Measurements from ENCODE around the gene RPL29. TPM values are rescaled to one million over a fixed set of nuclear protein-coding genes. Genes with fewer than 3 reads are reported as not detected.
A peak's percentile ranks its signal among the peaks of the same experiment; 100 is the strongest.

RPL29 gene
- total RNA-seq, 1 experiment from 2014 or later = 696 TPM

GRCh38 chr3:51975852-51976549, 19.7 kb downstream of the RPL29 start:
- DNase-seq (ENCODE audit: low read depth, low spot score) (no peak), ATAC-seq (no peak)
- H3K27me3 ChIP-seq (ENCODE audit: control insufficient read depth, insufficient read depth, low read length) = no peaks in the 10 kb centered on the region
- H3K9me3 ChIP-seq (ENCODE audit: control insufficient read depth, insufficient read depth, low read depth, low read length) = no peaks in the 10 kb centered on the region
- peaks cover 13% of the 10 kb centered on the region for H3K4me1 ChIP-seq (ENCODE audit: control insufficient read depth, insufficient read depth, low read length)
- H3K4me3 ChIP-seq (ENCODE audit: low read depth in 2 of 2, low read length in 2 of 2) = peak overlapping the region; percentile 76 to 79; a peak in 3 of 4 replicates
- intact Hi-C loops (cut with micrococcal nuclease; ENCODE audit: unreplicated experiment) (loop anchor here (2.0 kb wide), 1 partner anchor 33 kb away; the partner anchor contains the start of gene PARP3), in situ Hi-C loops (cut with HindIII; ENCODE audit: low pct_unique_long_range_greater_than_20kb, low sequenced_read_pairs) (no loop called here)
- H3K27ac ChIP-seq (ENCODE audit: low read length) = no peak overlapping the region
- H3K36me3 ChIP-seq (ENCODE audit: control insufficient read depth, insufficient read depth, low read length) = no peaks in the 10 kb centered on the region; the same call in 1 of the 2 replicates
- BruUV-seq (replicated peaks) = no TSS peak
- ChIA-PET CTCF (no interaction called here), POLR2A (no interaction called here)
- TF ChIP-seq POLR2AphosphoS5 (IDR thresholded peaks at IDR 0.05; ENCODE audit: low read depth, low read length) = no peak
- no peak for TF ChIP-seq TCF7L2 (IDR thresholded peaks at IDR 0.05; ENCODE audit: low read depth, low read length)
- TF ChIP-seq, protein P1, sequence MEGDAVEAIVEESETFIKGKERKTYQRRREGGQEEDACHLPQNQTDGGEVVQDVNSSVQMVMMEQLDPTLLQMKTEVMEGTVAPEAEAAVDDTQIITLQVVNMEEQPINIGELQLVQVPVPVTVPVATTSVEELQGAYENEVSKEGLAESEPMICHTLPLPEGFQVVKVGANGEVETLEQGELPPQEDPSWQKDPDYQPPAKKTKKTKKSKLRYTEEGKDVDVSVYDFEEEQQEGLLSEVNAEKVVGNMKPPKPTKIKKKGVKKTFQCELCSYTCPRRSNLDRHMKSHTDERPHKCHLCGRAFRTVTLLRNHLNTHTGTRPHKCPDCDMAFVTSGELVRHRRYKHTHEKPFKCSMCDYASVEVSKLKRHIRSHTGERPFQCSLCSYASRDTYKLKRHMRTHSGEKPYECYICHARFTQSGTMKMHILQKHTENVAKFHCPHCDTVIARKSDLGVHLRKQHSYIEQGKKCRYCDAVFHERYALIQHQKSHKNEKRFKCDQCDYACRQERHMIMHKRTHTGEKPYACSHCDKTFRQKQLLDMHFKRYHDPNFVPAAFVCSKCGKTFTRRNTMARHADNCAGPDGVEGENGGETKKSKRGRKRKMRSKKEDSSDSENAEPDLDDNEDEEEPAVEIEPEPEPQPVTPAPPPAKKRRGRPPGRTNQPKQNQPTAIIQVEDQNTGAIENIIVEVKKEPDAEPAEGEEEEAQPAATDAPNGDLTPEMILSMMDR (IDR thresholded peaks at IDR 0.05) = 0 out of 2 replicates have a peak, but pooled peaks have one; percentile 3
- TF ChIP-seq, protein P2, sequence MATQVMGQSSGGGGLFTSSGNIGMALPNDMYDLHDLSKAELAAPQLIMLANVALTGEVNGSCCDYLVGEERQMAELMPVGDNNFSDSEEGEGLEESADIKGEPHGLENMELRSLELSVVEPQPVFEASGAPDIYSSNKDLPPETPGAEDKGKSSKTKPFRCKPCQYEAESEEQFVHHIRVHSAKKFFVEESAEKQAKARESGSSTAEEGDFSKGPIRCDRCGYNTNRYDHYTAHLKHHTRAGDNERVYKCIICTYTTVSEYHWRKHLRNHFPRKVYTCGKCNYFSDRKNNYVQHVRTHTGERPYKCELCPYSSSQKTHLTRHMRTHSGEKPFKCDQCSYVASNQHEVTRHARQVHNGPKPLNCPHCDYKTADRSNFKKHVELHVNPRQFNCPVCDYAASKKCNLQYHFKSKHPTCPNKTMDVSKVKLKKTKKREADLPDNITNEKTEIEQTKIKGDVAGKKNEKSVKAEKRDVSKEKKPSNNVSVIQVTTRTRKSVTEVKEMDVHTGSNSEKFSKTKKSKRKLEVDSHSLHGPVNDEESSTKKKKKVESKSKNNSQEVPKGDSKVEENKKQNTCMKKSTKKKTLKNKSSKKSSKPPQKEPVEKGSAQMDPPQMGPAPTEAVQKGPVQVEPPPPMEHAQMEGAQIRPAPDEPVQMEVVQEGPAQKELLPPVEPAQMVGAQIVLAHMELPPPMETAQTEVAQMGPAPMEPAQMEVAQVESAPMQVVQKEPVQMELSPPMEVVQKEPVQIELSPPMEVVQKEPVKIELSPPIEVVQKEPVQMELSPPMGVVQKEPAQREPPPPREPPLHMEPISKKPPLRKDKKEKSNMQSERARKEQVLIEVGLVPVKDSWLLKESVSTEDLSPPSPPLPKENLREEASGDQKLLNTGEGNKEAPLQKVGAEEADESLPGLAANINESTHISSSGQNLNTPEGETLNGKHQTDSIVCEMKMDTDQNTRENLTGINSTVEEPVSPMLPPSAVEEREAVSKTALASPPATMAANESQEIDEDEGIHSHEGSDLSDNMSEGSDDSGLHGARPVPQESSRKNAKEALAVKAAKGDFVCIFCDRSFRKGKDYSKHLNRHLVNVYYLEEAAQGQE (IDR thresholded peaks at IDR 0.05; ENCODE audit: insufficient read depth in 1 of 2, low read depth in 2 of 2, low read length in 1 of 2) = no peak

- intact Hi-C loops (cut with micrococcal nuclease; ENCODE audit: unreplicated experiment) = loop anchor here (2.0 kb wide), 1 partner anchor 32 kb away; the partner anchor contains the start of gene PARP3
- peak within 1 kb of the TSS; percentile 91 for H3K27ac ChIP-seq (ENCODE audit: low read length)
- CTCF ChIA-PET = no interaction called here
- BruUV-seq (replicated peaks) = no TSS peak
- no peaks in the 10 kb centered on the region for H3K9me3 ChIP-seq (ENCODE audit: control insufficient read depth, insufficient read depth, low read depth, low read length)
- POLR2A ChIA-PET = no interaction called here
- TF ChIP-seq, protein P1 (IDR thresholded peaks at IDR 0.05) = no peak
- TF ChIP-seq POLR2AphosphoS5 (IDR thresholded peaks at IDR 0.05; ENCODE audit: low read depth, low read length) = peak; percentile 42; the same call in 1 of the 2 replicates
- peak within 1 kb of the TSS; percentile 76 to 79 for H3K4me3 ChIP-seq (ENCODE audit: low read depth in 2 of 2, low read length in 2 of 2)
- no peaks in the 10 kb centered on the region; the same call in 1 of the 2 replicates for H3K36me3 ChIP-seq (ENCODE audit: control insufficient read depth, insufficient read depth, low read length)
- DNase-seq (ENCODE audit: low read depth, low spot score) = no peak
- peaks cover 19% of the 10 kb centered on the region for H3K4me1 ChIP-seq (ENCODE audit: control insufficient read depth, insufficient read depth, low read length)
- ATAC-seq = peak; percentile 73
- in situ Hi-C loops (cut with HindIII; ENCODE audit: low pct_unique_long_range_greater_than_20kb, low sequenced_read_pairs) = no loop called here
- H3K27me3 ChIP-seq (ENCODE audit: control insufficient read depth, insufficient read depth, low read length) = no peaks in the 10 kb centered on the region
Observed at GRCh38 chr3:51974963-51975851, 20.5 kb downstream of the RPL29 start, which contains the start of gene ABHD14A. Gene ABHD14A (plus strand): TSS chr3:51975064. CDS start chr3:51975136, 72 bp downstream.

Measured in Panc1 (cell line).